ENCODE measurements around the gene GLI3.

Gene GLI3

GRCh38 chr7:42099470-42100155 lies 137.4 kb downstream of the GLI3 start:
- DNase-seq = no peak

DNA sequence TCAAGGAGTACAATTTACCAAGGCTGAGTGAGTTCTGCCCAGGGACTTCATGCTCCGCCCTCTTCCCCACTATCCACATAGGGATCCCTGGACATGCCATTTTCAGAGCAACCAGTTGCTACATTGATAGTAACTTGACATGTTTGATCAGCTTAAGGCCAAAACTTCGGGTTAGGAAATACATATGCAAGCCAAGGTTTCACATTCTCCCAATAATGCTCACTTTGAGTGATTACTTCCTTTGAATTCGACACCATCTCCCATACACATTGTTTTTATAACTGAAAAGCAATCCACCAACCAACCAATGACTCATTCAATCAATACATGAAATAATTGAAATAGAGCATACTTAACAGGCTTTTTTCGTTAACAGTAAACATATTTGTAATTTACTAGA lies 137.9 kb downstream of the GLI3 start:
- DNase-seq = no peak

- no peak for DNase-seq
These were observed 139.3 kb downstream of the GLI3 start for GRCh38 chr7:42097752-42098151.

GRCh38 chr7:42096681-42097561 lies 140.1 kb downstream of the GLI3 start:
- no peak for DNase-seq

GRCh38 chr7:42096268-42096667 lies 140.7 kb downstream of the GLI3 start:
- no peak for DNase-seq

- no peak for DNase-seq
These were observed 141.2 kb downstream of the GLI3 start for GRCh38 chr7:42095791-42096190.

DNA sequence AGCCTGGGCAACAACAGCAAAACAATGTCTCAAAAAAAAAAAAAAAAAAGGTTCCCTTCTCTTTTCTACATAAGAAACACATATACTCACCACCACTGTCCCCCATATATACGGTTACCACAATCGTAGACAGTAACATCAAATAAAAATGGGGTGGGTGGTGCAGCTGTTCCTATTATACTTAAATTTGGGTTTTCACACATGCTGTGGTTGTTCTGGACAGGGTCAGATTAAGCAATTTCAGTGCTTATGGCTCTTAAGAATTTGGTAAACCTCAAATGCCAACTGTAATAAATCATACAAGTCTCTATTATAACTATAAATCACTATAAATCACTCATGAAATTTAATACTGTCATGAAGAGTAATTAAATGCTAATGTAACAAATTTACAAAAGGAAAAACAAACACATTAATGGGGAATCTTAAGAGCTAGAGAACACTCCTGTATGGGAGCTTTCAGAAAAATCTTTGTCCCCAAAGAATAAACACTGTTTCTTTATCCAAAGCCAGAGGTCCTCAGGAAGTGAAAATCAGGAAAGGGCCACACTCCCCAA lies 143.6 kb downstream of the GLI3 start:
- no peak for DNase-seq

- DNase-seq = no peak
These were observed 145.3 kb downstream of the GLI3 start for GRCh38 chr7:42091461-42092291.

GRCh38 chr7:42090806-42091205 lies 146.2 kb downstream of the GLI3 start:
- DNase-seq = no peak

GRCh38 chr7:42090056-42090455 lies 147.0 kb downstream of the GLI3 start:
- no peak for DNase-seq

DNA sequence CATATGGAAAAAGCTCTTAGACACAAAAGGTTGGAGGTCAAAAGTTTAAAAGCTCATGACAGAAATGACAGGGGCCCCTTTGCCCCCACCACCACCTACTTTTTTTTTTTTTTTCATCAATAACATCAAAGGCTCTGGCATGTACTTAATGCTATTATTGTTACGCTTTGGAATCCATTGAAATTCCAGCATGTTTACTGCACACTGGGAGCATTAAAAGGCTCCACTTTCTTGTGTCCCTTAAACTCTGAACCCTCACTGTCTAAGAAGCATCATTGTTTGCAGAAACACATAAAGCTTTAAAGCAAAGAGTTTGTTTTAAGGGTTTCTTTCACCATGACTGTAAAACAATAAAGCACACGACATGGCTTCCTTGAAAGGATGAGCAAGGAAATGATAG lies 149.4 kb downstream of the GLI3 start:
- DNase-seq = no peak

- no peak for DNase-seq
These were observed 151.5 kb downstream of the GLI3 start for GRCh38 chr7:42085531-42085930.

DNA sequence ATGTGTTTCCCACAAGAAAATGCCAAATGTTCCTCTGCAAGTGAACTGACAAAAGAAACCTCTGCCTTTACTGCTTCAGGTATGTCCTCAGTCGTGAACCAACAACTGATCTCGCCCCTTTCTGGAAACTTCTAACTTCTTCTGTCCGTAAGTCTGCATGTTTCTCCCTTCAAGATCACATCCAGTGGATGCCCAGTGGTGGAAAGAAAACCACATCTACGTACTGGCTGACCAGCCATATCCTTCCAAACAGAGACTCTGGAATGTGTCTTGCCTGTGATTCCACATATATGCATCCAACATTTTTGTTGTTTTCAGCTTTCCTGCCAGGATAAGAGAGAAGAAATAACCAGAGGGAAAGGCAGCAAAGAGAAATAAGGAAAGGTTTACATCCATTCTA lies 152.7 kb downstream of the GLI3 start:
- no peak for DNase-seq

- no peak for DNase-seq
These were observed 153.7 kb downstream of the GLI3 start for GRCh38 chr7:42083284-42083683.

GRCh38 chr7:42082144-42082543 lies 154.9 kb downstream of the GLI3 start:
- no peak for DNase-seq

DNA sequence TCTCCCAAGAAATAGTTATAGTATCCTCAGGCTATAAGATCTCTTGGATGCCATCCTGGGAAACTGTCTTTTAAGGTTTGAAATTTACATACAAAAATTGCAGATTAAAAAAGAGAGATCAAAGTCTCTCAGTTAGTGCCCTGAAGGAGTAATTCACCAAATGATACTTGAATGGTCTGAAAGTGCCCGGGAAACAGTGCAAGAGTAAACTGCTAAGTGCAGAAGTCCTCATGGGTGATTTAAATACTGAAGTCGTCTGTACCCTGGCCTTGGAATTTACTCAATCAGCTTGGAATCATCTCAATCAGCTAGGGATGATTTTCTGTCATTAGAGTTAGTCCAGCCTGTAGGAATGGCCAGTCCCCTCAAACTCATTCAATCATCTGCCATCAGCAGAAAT lies 155.3 kb downstream of the GLI3 start:
- DNase-seq = no peak

- no peak for DNase-seq
These were observed 156.0 kb downstream of the GLI3 start for GRCh38 chr7:42080841-42081586.

DNA sequence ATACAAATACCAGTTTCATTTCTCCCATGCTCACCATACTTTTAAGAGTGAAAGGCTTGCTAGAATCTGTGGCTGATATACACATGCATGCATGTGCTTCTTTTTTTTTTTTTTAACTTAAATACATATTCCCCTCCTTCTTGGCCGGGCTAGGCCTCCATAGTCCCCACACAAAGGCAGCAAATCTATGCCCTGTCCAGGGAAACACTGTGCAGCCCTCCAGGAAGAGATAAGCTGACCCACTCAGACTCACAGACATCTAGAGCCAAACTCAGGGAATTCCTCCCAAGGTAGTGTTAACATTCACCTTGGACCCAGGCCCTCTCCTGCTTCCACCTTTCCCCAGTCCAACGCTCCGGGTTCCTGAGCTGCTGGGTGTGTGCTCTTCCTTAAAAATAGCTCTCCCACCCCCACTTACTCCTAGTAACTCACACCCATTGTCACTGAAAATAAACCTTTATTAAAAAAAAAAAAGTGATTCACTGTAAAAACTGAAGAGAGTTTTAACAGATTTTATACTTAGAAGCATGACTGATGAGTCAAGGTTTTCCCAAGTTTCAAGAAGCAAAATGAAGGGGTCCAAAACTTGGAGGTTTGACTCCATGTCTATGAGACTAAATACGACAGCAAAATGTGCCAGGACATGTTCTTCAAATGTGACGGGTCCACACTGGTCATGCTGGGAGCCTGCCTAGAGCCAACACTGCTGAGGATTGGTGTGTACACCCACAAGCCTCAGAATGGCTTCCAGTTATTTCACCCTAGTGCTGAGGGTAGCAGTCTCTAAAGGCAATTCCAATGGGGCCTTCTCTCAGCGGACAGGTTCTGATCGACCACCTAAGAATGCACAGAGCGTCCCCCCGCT lies 159.5 kb downstream of the GLI3 start:
- no peak for DNase-seq

DNA sequence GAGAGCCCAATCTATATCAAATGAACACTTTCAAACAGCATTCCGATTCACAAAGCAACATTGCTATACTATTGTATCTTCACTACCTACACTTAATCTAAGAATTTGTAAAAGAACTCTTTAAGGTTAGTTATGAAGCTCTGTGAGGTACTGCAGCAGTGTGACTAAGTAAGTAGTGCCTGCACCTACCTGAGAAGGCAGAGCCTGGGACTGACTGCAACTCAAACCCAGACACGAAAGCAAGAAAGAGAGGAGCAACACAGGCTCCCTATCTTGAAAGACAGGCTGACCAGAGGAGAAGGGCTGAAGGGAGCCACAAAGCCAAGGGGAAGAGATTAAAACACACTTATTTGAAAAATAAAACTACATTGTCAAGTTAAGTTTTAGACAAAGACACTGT lies 160.1 kb downstream of the GLI3 start:
- DNase-seq = no peak

GRCh38 chr7:42075418-42075817 lies 161.6 kb downstream of the GLI3 start:
- no peak for DNase-seq

DNA sequence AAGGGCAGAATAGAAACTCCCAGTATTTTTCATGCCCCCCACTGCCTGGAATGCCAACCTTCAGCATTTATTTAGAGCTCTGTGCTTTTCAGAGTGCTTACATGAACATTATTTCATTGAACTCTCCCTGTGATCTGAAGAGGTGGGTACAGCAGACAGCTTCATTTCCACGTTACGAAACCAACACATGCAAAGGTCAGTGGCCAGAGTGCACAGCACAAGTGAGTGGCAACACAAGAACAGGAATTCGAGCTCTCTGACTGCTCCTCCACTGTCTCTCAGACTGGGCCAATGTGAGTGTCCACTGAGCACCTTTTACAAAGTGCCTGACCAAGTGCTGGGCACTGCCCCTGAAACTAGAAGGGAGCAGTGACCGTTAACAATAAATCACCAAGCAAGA lies 162.9 kb downstream of the GLI3 start:
- no peak for DNase-seq

Measured in activated T-cell treated with anti-CD3 and anti-CD28 coated beads, Interleukin-2, amount 50 U/mL, for 1 hour (primary cell).